ENCODE measurements around the gene GBA2. TPM values are rescaled to one million over a fixed set of nuclear protein-coding genes. Genes with fewer than 3 reads are reported as not detected.

Gene GBA2
- total and polyA plus RNA-seq, 11 donors = 52.1 to 96.2 (median 65.5) TPM

- Histone ChIP-seq H3K27ac (no peak overlapping the region), H3K27me3 (no peaks in the 10 kb centered on the region), H3K4me1 (peaks cover 0 to 11% (median 0%) of the 10 kb centered on the region in 12 donors), H3K36me3 (peaks cover 19 to 100% (median 98%) of the 10 kb centered on the region in 9 donors), H3K9me3 (no peaks in the 10 kb centered on the region), H3K4me3 (no peak overlapping the region)
- intact Hi-C loops (cut with DNase I) = loop anchor here in 1 of 10 donors (5.0 kb wide), 1 partner anchor 36 kb away; no protein-coding TSS in a partner anchor
- DNase-seq (no peak), ATAC-seq (no peak)
- WGBS, 4 donors = 81 to 90% (median 85%) methylated on average over 11 of the region's 11 CpGs
- TF ChIP-seq POLR2A (IDR thresholded peaks at IDR 0.05) = no peak
- no peak for TF ChIP-seq CTCF (IDR thresholded peaks at IDR 0.05)
Measured at GRCh38 chr9:35712762-35713400, 36.1 kb downstream of the GBA2 start.

- TF ChIP-seq POLR2A (IDR thresholded peaks at IDR 0.05) = no peak
- TF ChIP-seq CTCF (IDR thresholded peaks at IDR 0.05) = no peak
- Histone ChIP-seq H3K36me3 (peaks cover 14 to 100% (median 98%) of the 10 kb centered on the region in 9 donors), H3K4me1 (peaks cover 0 to 11% (median 0%) of the 10 kb centered on the region in 12 donors), H3K9me3 (no peaks in the 10 kb centered on the region), H3K27me3 (no peaks in the 10 kb centered on the region), H3K4me3 (no peak overlapping the region), H3K27ac (peak overlapping the region in 1 of 12 donors; percentile 3)
- intact Hi-C loops (cut with DNase I) = loop anchor here in 1 of 10 donors (5.0 kb wide), 1 partner anchor 34 kb away; no protein-coding TSS in a partner anchor
- ATAC-seq (peak in 1 of 4 donors; percentile 28), DNase-seq (no peak)
- WGBS, 4 donors = 86 to 92% (median 90%) methylated on average over 20 to 21 of the region's 21 CpGs
Measured at GRCh38 chr9:35711501-35712428, 37.3 kb downstream of the GBA2 start.

GRCh38 chr9:35710818-35711500 lies 38.1 kb downstream of the GBA2 start:
- Histone ChIP-seq H3K4me3 (no peak overlapping the region), H3K27me3 (no peaks in the 10 kb centered on the region), H3K4me1 (peaks cover 0 to 11% (median 0%) of the 10 kb centered on the region in 12 donors), H3K9me3 (no peaks in the 10 kb centered on the region), H3K27ac (no peak overlapping the region), H3K36me3 (peaks cover 9 to 100% (median 98%) of the 10 kb centered on the region in 9 donors)
- intact Hi-C loops (cut with DNase I) = loop anchor here in 1 of 10 donors (5.0 kb wide), 1 partner anchor 34 kb away; no protein-coding TSS in a partner anchor
- ATAC-seq = peak in 2 of 4 donors; percentile 13 to 25
- DNase-seq = no peak
- 56 to 69% (median 65%) methylated on average over 7 of the region's 7 CpGs for WGBS, 4 donors
- no peak for TF ChIP-seq CTCF (IDR thresholded peaks at IDR 0.05)
- no peak for TF ChIP-seq POLR2A (IDR thresholded peaks at IDR 0.05)

All from heart left ventricle (tissue), 16 donors.